ENCODE measurements around the gene SNAPC2.

The SNAPC2 gene, protein sequence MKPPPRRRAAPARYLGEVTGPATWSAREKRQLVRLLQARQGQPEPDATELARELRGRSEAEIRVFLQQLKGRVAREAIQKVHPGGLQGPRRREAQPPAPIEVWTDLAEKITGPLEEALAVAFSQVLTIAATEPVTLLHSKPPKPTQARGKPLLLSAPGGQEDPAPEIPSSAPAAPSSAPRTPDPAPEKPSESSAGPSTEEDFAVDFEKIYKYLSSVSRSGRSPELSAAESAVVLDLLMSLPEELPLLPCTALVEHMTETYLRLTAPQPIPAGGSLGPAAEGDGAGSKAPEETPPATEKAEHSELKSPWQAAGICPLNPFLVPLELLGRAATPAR

DNA sequence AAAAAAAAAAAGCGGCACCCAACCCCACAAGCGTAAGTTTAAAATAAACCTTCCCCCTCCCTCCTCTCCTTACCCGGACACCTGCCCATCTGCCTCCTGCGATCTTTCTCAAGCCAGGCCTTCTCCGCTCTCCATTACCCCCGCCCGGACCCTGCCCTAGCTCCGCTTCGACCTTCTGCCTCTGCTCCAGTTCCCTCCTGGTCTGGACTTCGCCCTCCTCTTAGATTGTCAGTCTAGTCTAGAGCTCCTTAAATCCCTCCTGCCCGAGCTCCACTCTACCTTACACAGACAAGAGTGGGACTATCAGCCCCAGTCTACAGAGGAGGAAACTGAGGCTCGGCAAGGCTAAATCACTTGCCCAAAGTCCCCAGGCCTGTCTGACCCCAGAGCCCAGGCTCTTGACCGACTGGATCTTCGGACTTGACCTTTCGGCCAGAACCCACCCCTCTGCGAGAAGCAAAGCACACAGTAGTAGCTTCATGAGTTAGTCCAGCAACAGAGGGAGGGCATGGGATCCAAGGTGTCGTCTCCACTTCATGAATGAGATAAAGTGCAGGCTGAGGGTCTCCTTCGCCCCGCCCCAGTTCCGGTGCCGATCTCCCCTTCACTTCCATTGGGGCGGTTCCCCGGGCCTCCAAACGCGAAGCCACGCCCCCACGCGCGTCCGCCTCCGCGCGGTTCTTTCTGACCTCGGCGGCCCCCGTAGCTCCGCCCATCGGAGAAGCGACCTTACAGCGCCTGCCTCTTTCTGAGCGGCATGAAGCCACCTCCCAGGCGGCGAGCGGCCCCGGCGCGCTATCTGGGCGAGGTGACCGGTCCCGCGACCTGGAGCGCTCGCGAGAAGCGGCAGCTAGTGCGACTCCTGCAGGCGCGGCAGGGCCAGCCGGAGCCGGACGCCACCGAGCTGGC is at the start of gene SNAPC2:
Gene SNAPC2, plus strand, starts transcription at position 729 of the 909 bp plus-strand sequence. Its CDS starts 29 bp downstream, at position 758.
- Histone ChIP-seq H3K9me3 (ENCODE audit: control insufficient read depth, low read length) (no peaks in the 10 kb centered on the region), H3K27me3 (ENCODE audit: control insufficient read depth, insufficient read depth, low read length) (peaks cover 48% of the 10 kb centered on the region), H3K4me1 (ENCODE audit: control insufficient read depth, insufficient read depth, low read length) (peaks cover 32% of the 10 kb centered on the region), H3K36me3 (ENCODE audit: control insufficient read depth, insufficient read depth, low read length) (no peaks in the 10 kb centered on the region), H3K9ac (ENCODE audit: low read length) (peak within 1 kb of the TSS; percentile 64), H3K4me3 (ENCODE audit: low read length) (peak within 1 kb of the TSS; percentile 72)

DNA sequence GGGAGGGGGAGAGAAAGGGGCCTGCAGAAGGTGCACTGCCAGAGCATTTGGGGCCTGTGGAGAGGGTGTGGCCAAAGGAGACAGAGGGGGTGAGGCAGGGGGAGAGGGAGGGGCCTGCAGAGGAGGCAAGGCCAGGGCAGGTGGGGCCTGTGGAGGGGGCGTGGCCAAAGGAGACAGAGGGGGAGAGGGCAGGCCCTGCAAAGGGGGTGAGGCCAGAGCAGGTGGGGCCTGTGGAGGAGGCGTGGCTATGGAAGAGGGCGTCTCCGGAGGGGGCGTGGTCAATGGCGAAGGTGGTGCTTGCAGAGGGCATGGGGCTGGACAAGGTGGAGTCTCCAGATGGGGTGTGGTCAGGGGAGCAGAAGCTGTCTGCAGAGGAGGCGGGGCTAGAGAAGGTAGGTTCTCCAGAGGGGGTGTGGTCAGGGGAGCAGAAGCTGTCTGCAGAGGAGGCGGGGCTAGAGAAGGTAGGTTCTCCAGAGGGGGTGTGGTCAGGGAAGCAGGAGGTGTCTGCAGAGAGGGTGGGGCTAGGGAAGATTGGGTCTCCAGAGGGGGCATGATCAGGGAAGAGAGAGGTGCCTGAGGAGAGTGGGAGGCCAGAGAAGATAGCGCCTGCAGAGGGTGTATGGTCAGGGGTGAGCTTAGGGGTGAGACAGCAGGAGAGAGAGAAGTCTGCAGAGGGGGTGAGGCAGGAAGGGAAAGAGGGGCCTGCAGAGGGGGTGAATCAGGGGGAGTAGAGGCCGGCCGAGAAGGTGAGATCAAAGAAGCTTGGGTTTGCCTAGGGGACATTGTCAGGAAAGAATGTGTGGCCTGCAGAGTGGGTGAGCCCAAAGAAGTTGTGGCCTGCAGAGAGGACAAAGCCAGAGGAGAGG is 49.3 kb upstream of the SNAPC2 start:
- no peaks in the 10 kb centered on the region for H3K9me3 ChIP-seq (ENCODE audit: control insufficient read depth, low read length)
- no peak overlapping the region for H3K9ac ChIP-seq (ENCODE audit: low read length)
- H3K27me3 ChIP-seq (ENCODE audit: control insufficient read depth, insufficient read depth, low read length): peaks cover 42% of the 10 kb centered on the region
- H3K4me1 ChIP-seq (ENCODE audit: control insufficient read depth, insufficient read depth, low read length): peaks cover 44% of the 10 kb centered on the region
- no peak overlapping the region for H3K4me3 ChIP-seq (ENCODE audit: low read length)
- H3K36me3 ChIP-seq (ENCODE audit: control insufficient read depth, insufficient read depth, low read length): no peaks in the 10 kb centered on the region

DNA sequence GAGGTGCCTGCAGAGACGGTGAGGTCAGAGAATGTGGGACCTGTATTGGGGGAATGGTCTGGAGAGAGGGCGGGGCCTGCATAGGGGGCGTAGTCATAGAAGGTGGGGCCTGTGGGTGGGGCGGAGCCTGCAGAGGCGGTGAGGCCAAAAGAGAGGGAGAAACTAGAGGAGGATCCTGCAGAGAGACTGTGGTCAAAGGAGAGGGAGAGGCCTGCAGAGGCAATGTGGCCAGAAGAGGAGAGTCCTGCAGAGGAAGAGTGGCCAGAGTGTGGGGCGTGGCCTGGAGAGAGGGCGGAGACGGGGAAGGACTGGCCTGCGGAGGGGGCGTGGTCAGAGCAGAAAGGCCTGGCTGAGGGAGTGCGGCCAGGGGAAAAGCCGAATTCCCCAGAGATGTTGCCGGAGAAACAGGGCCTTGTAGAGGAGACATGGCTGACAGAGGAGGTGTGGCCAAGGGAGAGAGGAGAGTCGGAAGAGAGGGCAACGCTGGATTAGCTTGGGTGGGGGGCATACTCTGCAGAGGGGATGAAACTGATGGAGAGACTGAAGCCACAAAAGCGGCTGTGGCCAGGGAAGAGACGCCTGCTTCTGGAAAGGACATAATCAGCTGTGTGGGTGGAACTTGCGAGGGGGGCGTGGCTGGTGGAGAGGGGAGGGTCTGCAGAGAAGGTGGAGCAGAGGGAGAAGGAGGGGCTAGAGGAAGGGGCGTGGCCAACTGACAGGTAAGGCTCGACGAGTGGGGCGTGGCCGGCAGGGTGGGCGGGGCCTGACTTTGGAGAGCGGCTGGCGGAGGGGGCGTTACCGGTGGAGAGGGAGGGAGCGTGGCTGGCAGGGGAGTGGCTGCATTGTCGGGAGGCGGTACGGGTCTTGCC is 48.5 kb upstream of the SNAPC2 start:
- H3K4me1 ChIP-seq (ENCODE audit: control insufficient read depth, insufficient read depth, low read length): peaks cover 44% of the 10 kb centered on the region
- H3K9ac ChIP-seq (ENCODE audit: low read length): no peak overlapping the region
- H3K36me3 ChIP-seq (ENCODE audit: control insufficient read depth, insufficient read depth, low read length): no peaks in the 10 kb centered on the region
- no peak overlapping the region for H3K4me3 ChIP-seq (ENCODE audit: low read length)
- peaks cover 38% of the 10 kb centered on the region for H3K27me3 ChIP-seq (ENCODE audit: control insufficient read depth, insufficient read depth, low read length)
- no peaks in the 10 kb centered on the region for H3K9me3 ChIP-seq (ENCODE audit: control insufficient read depth, low read length)

DNA sequence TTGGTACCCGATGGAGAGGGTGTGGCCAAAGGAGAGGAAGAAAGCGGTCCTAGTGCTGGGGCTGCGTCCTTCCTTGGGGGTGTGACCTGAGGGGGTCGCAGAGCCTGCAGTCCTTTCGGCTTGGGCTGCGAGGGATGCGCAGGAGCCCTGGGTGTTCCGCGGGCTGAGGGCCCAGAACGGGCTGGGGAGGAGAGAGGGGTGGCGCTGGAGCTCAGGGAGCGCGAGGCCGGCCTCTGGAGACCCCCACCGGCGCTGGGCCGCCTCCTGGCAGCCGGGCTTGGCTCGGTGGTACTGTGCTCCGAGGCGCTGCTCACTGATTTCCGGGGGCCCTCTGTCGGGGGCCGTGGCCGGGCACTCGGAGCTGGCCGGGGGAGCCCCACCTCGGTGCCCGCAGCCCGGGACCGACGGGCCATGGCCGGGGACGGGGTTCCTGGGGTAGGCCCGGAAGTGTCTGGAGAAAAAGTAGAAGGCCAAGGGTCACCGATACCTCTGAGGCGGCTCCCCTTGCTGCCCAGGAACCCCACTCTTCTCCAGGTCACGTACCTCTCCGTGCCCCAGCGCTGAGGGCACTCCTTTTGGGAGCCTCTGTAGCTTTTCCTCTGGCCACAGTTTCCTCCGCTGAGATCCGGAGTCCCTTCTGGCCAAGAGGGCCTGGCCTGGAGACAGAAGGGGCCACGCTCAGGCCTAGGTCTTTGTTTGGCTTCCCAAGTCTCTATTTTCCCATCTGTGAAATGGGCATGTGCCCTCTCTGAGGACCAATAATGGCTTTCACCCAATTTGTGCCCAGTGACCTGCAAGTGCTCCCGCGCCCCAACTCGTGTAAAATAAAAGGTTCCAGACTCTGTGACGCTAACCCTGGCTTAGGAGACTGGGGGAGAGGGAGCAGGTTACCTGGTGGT is 47.6 kb upstream of the SNAPC2 start:
- no peak overlapping the region for H3K4me3 ChIP-seq (ENCODE audit: low read length)
- peaks cover 31% of the 10 kb centered on the region for H3K27me3 ChIP-seq (ENCODE audit: control insufficient read depth, insufficient read depth, low read length)
- H3K4me1 ChIP-seq (ENCODE audit: control insufficient read depth, insufficient read depth, low read length): peaks cover 44% of the 10 kb centered on the region
- no peak overlapping the region for H3K9ac ChIP-seq (ENCODE audit: low read length)
- H3K9me3 ChIP-seq (ENCODE audit: control insufficient read depth, low read length): no peaks in the 10 kb centered on the region
- no peaks in the 10 kb centered on the region for H3K36me3 ChIP-seq (ENCODE audit: control insufficient read depth, insufficient read depth, low read length)

DNA sequence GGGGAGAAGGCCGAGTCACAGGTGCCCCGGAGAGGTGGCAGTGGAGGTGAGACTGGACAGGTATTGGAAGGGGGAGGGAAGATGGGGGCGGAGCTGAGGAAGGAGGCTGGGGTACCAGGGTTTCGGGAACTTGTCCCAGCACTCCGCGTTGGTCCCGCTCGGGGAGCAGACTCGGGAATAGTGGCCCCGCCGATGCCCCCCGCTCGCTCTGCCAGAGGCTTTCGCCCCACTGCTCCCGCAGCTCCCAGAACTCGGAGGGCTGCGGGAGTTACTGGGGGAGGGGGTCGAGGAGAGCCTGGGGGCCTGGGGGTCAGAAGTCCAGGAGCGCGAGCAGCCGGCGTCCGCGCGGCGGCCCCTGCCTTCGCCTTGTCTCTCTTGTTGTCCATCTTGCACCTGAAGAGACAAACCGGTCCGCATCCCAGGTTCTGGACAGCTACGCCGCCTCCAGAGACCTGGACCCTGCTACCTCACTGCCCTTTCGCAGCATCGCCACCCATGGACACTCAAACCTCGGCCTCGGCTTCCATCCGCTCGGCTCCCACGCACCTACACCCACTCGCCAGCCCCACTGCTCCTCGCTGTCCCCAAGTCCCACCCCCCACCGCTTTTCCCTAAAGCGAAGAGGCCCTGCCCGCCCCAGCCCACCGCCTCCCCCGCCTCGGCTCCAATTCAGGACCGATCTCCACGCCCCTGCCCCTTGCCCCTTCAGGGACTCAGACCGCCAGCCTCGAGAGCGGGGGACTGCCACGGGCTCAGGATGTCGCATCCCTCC is 46.6 kb upstream of the SNAPC2 start:
- Histone ChIP-seq H3K9me3 (ENCODE audit: control insufficient read depth, low read length) (no peaks in the 10 kb centered on the region), H3K4me3 (ENCODE audit: low read length) (no peak overlapping the region), H3K4me1 (ENCODE audit: control insufficient read depth, insufficient read depth, low read length) (peaks cover 40% of the 10 kb centered on the region), H3K36me3 (ENCODE audit: control insufficient read depth, insufficient read depth, low read length) (no peaks in the 10 kb centered on the region), H3K9ac (ENCODE audit: low read length) (no peak overlapping the region), H3K27me3 (ENCODE audit: control insufficient read depth, insufficient read depth, low read length) (peaks cover 31% of the 10 kb centered on the region)

DNA sequence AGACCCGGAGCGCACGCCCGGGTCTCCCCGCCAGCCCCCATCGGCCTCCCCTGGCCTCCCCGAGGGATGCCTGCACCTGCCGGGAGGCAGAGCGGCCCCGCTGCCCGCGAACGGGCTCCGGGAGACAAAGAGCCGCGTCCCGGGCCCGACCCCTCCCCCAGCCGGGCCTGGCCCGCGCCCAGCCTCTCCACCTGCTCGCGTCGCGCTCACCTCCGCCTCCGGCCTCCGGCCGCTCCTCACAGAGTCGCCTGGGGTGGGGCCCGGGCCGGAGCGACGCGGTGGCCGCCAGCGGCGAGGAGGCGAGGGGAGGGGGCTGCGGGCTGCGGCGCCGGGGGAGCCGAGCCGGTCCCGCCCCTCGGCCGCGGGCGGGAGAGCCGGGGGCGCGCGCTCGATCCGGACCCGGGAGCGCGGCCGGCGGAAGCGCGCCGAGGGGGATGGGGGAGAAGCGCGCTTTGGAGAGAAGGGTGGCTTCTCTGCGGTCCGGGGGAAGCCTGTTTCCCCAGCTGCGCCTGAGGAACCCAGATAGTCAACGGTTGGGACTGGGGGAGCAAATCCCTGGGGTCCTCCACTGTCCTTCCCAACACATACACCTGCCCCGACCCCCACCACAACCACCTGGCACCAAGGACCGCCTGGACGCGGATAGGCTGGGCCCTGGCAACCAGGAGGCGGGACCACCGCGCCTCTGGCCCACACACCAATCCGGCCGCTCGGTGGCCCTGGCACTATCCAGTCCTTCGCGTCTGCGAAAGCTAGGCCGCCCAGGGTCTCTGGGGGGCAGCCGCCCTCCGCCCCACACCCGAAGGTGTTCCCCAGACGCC is 45.9 kb upstream of the SNAPC2 start, which contains the start of gene PRR36:
Gene PRR36, minus strand, starts transcription at position 315 of the 821 bp plus-strand sequence. CDS start 701 bp downstream, outside the sequence.
- no peak within 1 kb of the TSS for H3K4me3 ChIP-seq (ENCODE audit: low read length)
- no peaks in the 10 kb centered on the region for H3K9me3 ChIP-seq (ENCODE audit: control insufficient read depth, low read length)
- peak within 1 kb of the TSS; percentile 48 for H3K9ac ChIP-seq (ENCODE audit: low read length)
- H3K36me3 ChIP-seq (ENCODE audit: control insufficient read depth, insufficient read depth, low read length): no peaks in the 10 kb centered on the region
- peaks cover 31% of the 10 kb centered on the region for H3K27me3 ChIP-seq (ENCODE audit: control insufficient read depth, insufficient read depth, low read length)
- H3K4me1 ChIP-seq (ENCODE audit: control insufficient read depth, insufficient read depth, low read length): peaks cover 34% of the 10 kb centered on the region

DNA sequence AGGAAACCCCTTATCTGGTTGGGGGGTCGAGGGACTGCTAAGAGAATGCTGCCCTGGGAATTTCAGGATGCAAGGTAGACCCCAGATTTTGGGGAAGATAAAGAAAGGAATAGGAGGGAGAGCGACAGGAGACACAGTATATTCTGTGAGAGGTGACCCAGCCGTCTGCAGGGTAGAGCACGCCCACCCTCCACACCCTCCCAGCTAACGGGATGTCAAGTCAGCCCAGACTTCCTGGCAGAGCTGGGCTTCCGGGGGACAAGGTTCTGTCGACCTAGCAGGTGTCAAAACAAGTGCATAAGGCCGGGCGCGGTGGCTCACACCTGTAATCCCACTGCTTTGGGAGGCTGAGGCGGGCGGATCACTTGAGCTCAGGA is 45.3 kb upstream of the SNAPC2 start:
- Histone ChIP-seq H3K4me1 (ENCODE audit: control insufficient read depth, insufficient read depth, low read length) (peaks cover 30% of the 10 kb centered on the region), H3K4me3 (ENCODE audit: low read length) (no peak overlapping the region), H3K27me3 (ENCODE audit: control insufficient read depth, insufficient read depth, low read length) (peaks cover 31% of the 10 kb centered on the region), H3K36me3 (ENCODE audit: control insufficient read depth, insufficient read depth, low read length) (no peaks in the 10 kb centered on the region), H3K9ac (ENCODE audit: low read length) (peak overlapping the region; percentile 48), H3K9me3 (ENCODE audit: control insufficient read depth, low read length) (no peaks in the 10 kb centered on the region)

DNA sequence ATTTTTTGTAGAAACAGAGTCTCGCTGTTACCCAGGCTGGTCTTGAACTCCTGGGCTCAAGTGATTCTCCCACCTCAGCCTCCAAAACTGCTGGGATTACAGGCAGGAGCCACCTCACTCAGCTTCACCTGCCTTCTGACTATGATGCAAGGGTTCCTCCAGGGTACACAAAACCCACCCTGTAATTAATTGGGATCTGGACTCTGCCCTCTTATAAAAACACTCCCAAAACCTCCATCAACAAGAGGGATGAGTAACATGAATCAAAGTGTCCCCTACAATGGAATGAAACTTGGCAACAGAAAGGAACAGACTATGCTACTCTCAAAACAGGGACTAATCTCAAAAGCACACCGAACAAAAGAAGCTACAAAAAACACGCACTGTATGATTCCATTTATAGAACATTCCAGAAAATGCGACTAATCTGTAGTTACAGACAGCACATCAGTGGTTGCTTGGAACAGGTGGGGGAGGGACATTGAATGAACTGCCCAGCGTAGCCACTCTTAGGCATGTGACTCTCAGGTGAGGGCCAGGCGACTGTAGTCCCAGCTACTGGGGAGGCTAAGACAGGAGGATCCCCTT is 42.8 kb upstream of the SNAPC2 start:
- Histone ChIP-seq H3K9ac (ENCODE audit: low read length) (no peak overlapping the region), H3K4me3 (ENCODE audit: low read length) (no peak overlapping the region), H3K9me3 (ENCODE audit: control insufficient read depth, low read length) (no peaks in the 10 kb centered on the region), H3K27me3 (ENCODE audit: control insufficient read depth, insufficient read depth, low read length) (peaks cover 28% of the 10 kb centered on the region), H3K4me1 (ENCODE audit: control insufficient read depth, insufficient read depth, low read length) (peaks cover 7% of the 10 kb centered on the region), H3K36me3 (ENCODE audit: control insufficient read depth, insufficient read depth, low read length) (no peaks in the 10 kb centered on the region)

DNA sequence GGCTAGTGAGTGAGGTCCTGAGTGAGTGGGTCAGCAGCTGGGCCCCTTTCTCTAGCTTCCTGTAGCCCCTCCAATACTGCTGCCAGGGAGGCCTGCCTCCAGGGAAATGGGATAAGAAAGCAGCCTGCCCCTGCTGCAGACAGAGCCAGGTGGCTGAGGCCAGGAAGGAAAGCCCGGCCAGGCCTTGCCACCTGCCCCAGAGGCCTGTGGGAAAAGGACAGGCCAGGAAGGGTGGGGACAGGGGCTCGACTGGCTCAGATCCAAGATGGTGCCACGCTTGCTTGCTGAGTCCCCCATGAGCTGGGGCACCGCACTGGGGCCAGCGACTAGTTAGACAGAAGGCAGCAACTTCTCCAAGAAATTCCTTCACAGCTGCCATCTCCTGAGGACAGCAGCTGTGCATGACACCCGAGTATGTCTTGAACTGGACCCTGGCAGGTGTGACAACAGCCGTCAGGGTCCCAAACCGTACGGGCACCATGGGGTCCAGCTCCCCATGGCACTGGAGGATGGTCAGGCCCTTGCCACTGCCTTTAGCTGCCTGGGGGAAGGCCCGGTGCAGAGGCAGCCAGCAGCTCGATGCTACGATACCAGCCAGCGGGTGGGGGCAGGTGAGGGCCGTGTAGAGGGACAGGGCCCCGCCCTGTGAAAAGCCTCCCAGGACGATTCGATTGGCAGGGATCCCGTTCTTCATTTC is 40.9 kb upstream of the SNAPC2 start:
- no peak overlapping the region for H3K9ac ChIP-seq (ENCODE audit: low read length)
- peaks cover 12% of the 10 kb centered on the region for H3K27me3 ChIP-seq (ENCODE audit: control insufficient read depth, insufficient read depth, low read length)
- H3K36me3 ChIP-seq (ENCODE audit: control insufficient read depth, insufficient read depth, low read length): no peaks in the 10 kb centered on the region
- H3K9me3 ChIP-seq (ENCODE audit: control insufficient read depth, low read length): no peaks in the 10 kb centered on the region
- H3K4me1 ChIP-seq (ENCODE audit: control insufficient read depth, insufficient read depth, low read length): peaks cover 5% of the 10 kb centered on the region
- no peak overlapping the region for H3K4me3 ChIP-seq (ENCODE audit: low read length)
